ENCODE measurements around the gene SUPT3H.

- TF ChIP-seq RFX5 (IDR thresholded peaks at IDR 0.05; ENCODE audit: borderline replicate concordance, low read depth, low read length) (no peak), POLR2A (IDR thresholded peaks at IDR 0.05; ENCODE audit: control extremely low read depth in 1 of 2, low read depth in 2 of 2, low read length in 2 of 2) (no peak), SP2 (IDR thresholded peaks at IDR 0.05; ENCODE audit: low read length) (no peak), EZH2 (IDR thresholded peaks at IDR 0.05; ENCODE audit: low read depth, low read length, severe bottlenecking) (no peak), NRF1 (IDR thresholded peaks at IDR 0.05; ENCODE audit: low read depth, low read length) (no peak), SIX5 (IDR thresholded peaks at IDR 0.05; ENCODE audit: low read depth, low read length) (no peak), SRF (IDR thresholded peaks at IDR 0.05; ENCODE audit: low read depth, low read length) (no peak), JUND (IDR thresholded peaks at IDR 0.05; ENCODE audit: low read length) (no peak), EP300 (IDR thresholded peaks at IDR 0.05; ENCODE audit: borderline replicate concordance in 1 of 2, low read depth in 2 of 2, low read length in 2 of 2) (no peak)
- TF ChIP-seq, protein P1, sequence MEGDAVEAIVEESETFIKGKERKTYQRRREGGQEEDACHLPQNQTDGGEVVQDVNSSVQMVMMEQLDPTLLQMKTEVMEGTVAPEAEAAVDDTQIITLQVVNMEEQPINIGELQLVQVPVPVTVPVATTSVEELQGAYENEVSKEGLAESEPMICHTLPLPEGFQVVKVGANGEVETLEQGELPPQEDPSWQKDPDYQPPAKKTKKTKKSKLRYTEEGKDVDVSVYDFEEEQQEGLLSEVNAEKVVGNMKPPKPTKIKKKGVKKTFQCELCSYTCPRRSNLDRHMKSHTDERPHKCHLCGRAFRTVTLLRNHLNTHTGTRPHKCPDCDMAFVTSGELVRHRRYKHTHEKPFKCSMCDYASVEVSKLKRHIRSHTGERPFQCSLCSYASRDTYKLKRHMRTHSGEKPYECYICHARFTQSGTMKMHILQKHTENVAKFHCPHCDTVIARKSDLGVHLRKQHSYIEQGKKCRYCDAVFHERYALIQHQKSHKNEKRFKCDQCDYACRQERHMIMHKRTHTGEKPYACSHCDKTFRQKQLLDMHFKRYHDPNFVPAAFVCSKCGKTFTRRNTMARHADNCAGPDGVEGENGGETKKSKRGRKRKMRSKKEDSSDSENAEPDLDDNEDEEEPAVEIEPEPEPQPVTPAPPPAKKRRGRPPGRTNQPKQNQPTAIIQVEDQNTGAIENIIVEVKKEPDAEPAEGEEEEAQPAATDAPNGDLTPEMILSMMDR (IDR thresholded peaks at IDR 0.05; ENCODE audit: control extremely low read depth in 1 of 3, insufficient read depth in 1 of 3, low read depth in 1 of 3, low read length in 3 of 3) = no peak
- TF ChIP-seq, protein P2, sequence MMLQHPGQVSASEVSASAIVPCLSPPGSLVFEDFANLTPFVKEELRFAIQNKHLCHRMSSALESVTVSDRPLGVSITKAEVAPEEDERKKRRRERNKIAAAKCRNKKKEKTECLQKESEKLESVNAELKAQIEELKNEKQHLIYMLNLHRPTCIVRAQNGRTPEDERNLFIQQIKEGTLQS (IDR thresholded peaks at IDR 0.05; ENCODE audit: insufficient read depth, low read depth, low read length) = no peak
- TF ChIP-seq, protein P3, sequence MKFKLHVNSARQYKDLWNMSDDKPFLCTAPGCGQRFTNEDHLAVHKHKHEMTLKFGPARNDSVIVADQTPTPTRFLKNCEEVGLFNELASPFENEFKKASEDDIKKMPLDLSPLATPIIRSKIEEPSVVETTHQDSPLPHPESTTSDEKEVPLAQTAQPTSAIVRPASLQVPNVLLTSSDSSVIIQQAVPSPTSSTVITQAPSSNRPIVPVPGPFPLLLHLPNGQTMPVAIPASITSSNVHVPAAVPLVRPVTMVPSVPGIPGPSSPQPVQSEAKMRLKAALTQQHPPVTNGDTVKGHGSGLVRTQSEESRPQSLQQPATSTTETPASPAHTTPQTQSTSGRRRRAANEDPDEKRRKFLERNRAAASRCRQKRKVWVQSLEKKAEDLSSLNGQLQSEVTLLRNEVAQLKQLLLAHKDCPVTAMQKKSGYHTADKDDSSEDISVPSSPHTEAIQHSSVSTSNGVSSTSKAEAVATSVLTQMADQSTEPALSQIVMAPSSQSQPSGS (IDR thresholded peaks at IDR 0.05; ENCODE audit: low read length) = no peak
Observed at GRCh38 chr6:45215759-45216158, 162.0 kb downstream of the SUPT3H start.
